ENCODE results near the gene AHCYL2.

GRCh38 chr7:129347330-129347729, 122.5 kb downstream of the AHCYL2 start:
- TF ChIP-seq CTCF (IDR thresholded peaks at IDR 0.05) (no peak), POLR2A (IDR thresholded peaks at IDR 0.05) (no peak)
